Measurements from ENCODE around the gene FTH1. TPM values are rescaled to one million over a fixed set of nuclear protein-coding genes. Genes with fewer than 3 reads are reported as not detected.
A peak's percentile ranks its signal among the peaks of the same experiment; 100 is the strongest.
"Not testable (repeated sequence)": the region's sequence is repeated elsewhere in the genome, so short reads cannot be mapped to it uniquely, and the experiment has no call there.

Gene FTH1
- total RNA-seq = 1,000 to 10,000 TPM; 1,164 to 1,189 TPM

GRCh38 chr11:61967116-61967923 lies at the start of gene FTH1:
TSS of gene FTH1 (minus strand) at chr11:61967634. CDS start at chr11:61967425, 209 bp downstream.
- peak; percentile 90 for DNase-seq
- Mint-ChIP-seq H3K36me3 (ENCODE audit: low read depth) (peaks cover 44% of the 10 kb centered on the region), H3K9me3 (no peaks in the 10 kb centered on the region), H3K4me3 (peak within 1 kb of the TSS; percentile 92), H3K27me3 (no peaks in the 10 kb centered on the region), H3K27ac (peak within 1 kb of the TSS; percentile 94), H3K4me1 (peaks cover 67% of the 10 kb centered on the region)
- POLR2A ChIA-PET = interaction anchor here (0.7 to 5.9 kb wide), 30 partner anchors 9 to 874 kb away, joined by 3 to 79 read pairs (median 4); partner anchors contain the start of genes BEST1, CYB561A3, FADS3 and FEN1
- CTCF ChIA-PET = interaction anchor here (1.1 to 8.3 kb wide), 4 partner anchors 20 to 170 kb away, joined by 5 to 65 read pairs (median 10); no protein-coding TSS in a partner anchor

- ChIA-PET POLR2A (no interaction called here), CTCF (no interaction called here)
- Mint-ChIP-seq H3K4me1 (peaks cover 7% of the 10 kb centered on the region), H3K27me3 (no peaks in the 10 kb centered on the region), H3K9me3 (peaks cover 3% of the 10 kb centered on the region), H3K36me3 (ENCODE audit: low read depth) (no peaks in the 10 kb centered on the region), H3K4me3 (no peak overlapping the region), H3K27ac (no peak overlapping the region)
- DNase-seq = no peak
These were observed 48.2 kb upstream of the FTH1 start for GRCh38 chr11:62015615-62016014.

GRCh38 chr11:62013537-62014476 lies 46.4 kb upstream of the FTH1 start:
- Mint-ChIP-seq H3K4me3 (no peak overlapping the region), H3K27ac (no peak overlapping the region), H3K9me3 (no peaks in the 10 kb centered on the region), H3K4me1 (peaks cover 4% of the 10 kb centered on the region), H3K27me3 (no peaks in the 10 kb centered on the region), H3K36me3 (ENCODE audit: low read depth) (no peaks in the 10 kb centered on the region)
- DNase-seq = no peak
- ChIA-PET CTCF (no interaction called here), POLR2A (no interaction called here)

- Mint-ChIP-seq H3K4me1 (peaks cover 4% of the 10 kb centered on the region), H3K4me3 (no peak overlapping the region), H3K27me3 (no peaks in the 10 kb centered on the region), H3K27ac (no peak overlapping the region), H3K9me3 (no peaks in the 10 kb centered on the region), H3K36me3 (ENCODE audit: low read depth) (no peaks in the 10 kb centered on the region)
- ChIA-PET POLR2A (interaction anchor here (1.6 kb wide), 1 partner anchor 12 kb away, joined by 5 read pairs; no protein-coding TSS in a partner anchor), CTCF (no interaction called here)
- DNase-seq = no peak
These were observed 45.5 kb upstream of the FTH1 start for GRCh38 chr11:62012832-62013461.

- ChIA-PET POLR2A (interaction anchor here (1.6 kb wide), 1 partner anchor 13 kb away, joined by 5 read pairs; no protein-coding TSS in a partner anchor), CTCF (interaction anchor here (1.4 kb wide), 1 partner anchor 69 kb away, joined by 4 read pairs; no protein-coding TSS in a partner anchor)
- Mint-ChIP-seq H3K9me3 (peaks cover 2% of the 10 kb centered on the region), H3K4me3 (no peak overlapping the region), H3K27ac (no peak overlapping the region), H3K27me3 (no peaks in the 10 kb centered on the region), H3K36me3 (ENCODE audit: low read depth) (no peaks in the 10 kb centered on the region), H3K4me1 (peaks cover 6% of the 10 kb centered on the region)
- no peak for DNase-seq
These were observed 45.0 kb upstream of the FTH1 start for GRCh38 chr11:62012451-62012831.

- Mint-ChIP-seq H3K27ac (no peak overlapping the region), H3K9me3 (peaks cover 2% of the 10 kb centered on the region), H3K4me3 (no peak overlapping the region), H3K36me3 (ENCODE audit: low read depth) (no peaks in the 10 kb centered on the region), H3K4me1 (peaks cover 6% of the 10 kb centered on the region), H3K27me3 (no peaks in the 10 kb centered on the region)
- ChIA-PET POLR2A (interaction anchor here (1.6 kb wide), 1 partner anchor 13 kb away, joined by 5 read pairs; no protein-coding TSS in a partner anchor), CTCF (interaction anchor here (1.4 kb wide), 1 partner anchor 69 kb away, joined by 4 read pairs; no protein-coding TSS in a partner anchor)
- DNase-seq = no peak
These were observed 44.4 kb upstream of the FTH1 start for GRCh38 chr11:62011881-62012280.

GRCh38 chr11:62010935-62011528 lies 43.6 kb upstream of the FTH1 start:
- CTCF ChIA-PET = interaction anchor here (1.4 kb wide), 1 partner anchor 70 kb away, joined by 4 read pairs; no protein-coding TSS in a partner anchor
- Mint-ChIP-seq H3K4me1 (peaks cover 6% of the 10 kb centered on the region), H3K27ac (no peak overlapping the region), H3K4me3 (no peak overlapping the region), H3K27me3 (no peaks in the 10 kb centered on the region), H3K36me3 (ENCODE audit: low read depth) (no peaks in the 10 kb centered on the region), H3K9me3 (peaks cover 2% of the 10 kb centered on the region)
- DNase-seq = no peak
- POLR2A ChIA-PET = no interaction called here

- Mint-ChIP-seq H3K27me3 (no peaks in the 10 kb centered on the region), H3K27ac (no peak overlapping the region), H3K4me1 (peaks cover 4% of the 10 kb centered on the region), H3K36me3 (ENCODE audit: low read depth) (no peaks in the 10 kb centered on the region), H3K4me3 (no peak overlapping the region), H3K9me3 (peaks cover 2% of the 10 kb centered on the region)
- ChIA-PET CTCF (no interaction called here), POLR2A (no interaction called here)
- DNase-seq = no peak
These were observed 40.8 kb upstream of the FTH1 start for GRCh38 chr11:62008193-62008592.

- H3K9me3 Mint-ChIP-seq = peaks cover 7% of the 10 kb centered on the region
- H3K27me3 Mint-ChIP-seq = no peaks in the 10 kb centered on the region
- H3K4me1 Mint-ChIP-seq = peaks cover 2% of the 10 kb centered on the region
- CTCF ChIA-PET = no interaction called here
- H3K4me3 Mint-ChIP-seq = no peak overlapping the region
- POLR2A ChIA-PET = no interaction called here
- H3K36me3 Mint-ChIP-seq (ENCODE audit: low read depth) = peaks cover 1% of the 10 kb centered on the region
- no peak overlapping the region for H3K27ac Mint-ChIP-seq
- no peak for DNase-seq
These were observed 37.0 kb upstream of the FTH1 start for GRCh38 chr11:62004473-62004872.

GRCh38 chr11:62002283-62002682 lies 34.8 kb upstream of the FTH1 start:
- CTCF ChIA-PET, DNase-seq, POLR2A ChIA-PET, H3K27me3 Mint-ChIP-seq, H3K27ac Mint-ChIP-seq, H3K4me3 Mint-ChIP-seq, H3K4me1 Mint-ChIP-seq: not testable (repeated sequence)
- H3K9me3 Mint-ChIP-seq = peaks cover 14% of the 10 kb centered on the region
- H3K36me3 Mint-ChIP-seq (ENCODE audit: low read depth) = peaks cover 12% of the 10 kb centered on the region

GRCh38 chr11:62001450-62002191 lies 34.2 kb upstream of the FTH1 start:
- CTCF ChIA-PET = no interaction called here

More at GRCh38 chr11:62001450-62002191, 34.2 kb upstream of the FTH1 start:
- H3K27ac Mint-ChIP-seq = no peak overlapping the region
- H3K27me3 Mint-ChIP-seq = no peaks in the 10 kb centered on the region
- no peak for DNase-seq
- H3K9me3 Mint-ChIP-seq = peaks cover 14% of the 10 kb centered on the region
- no peak overlapping the region for H3K4me3 Mint-ChIP-seq
- H3K36me3 Mint-ChIP-seq (ENCODE audit: low read depth) = peaks cover 12% of the 10 kb centered on the region
- no peaks in the 10 kb centered on the region for H3K4me1 Mint-ChIP-seq
- POLR2A ChIA-PET = no interaction called here
